Retinal pigment epithelial cell (primary cell): ENCODE results near the gene DGCR8.

Experiments used
- DNase-seq: peaks from one replicate; pipeline ENCODE4 v3.0.0-alpha.2; 2010; ENCODE audit warnings: low read depth
- H3K4me3 ChIP-seq: 2 replicates; pipeline ENCODE4 v1.5.1; 2011; ENCODE audit warnings: mild to moderate bottlenecking, low read length, control low read depth, moderate library complexity
- TF ChIP-seq, protein P1 (sequence below): conservative IDR thresholded peaks from 2 replicates; pipeline ENCODE4 v1.5.1; 2011; ENCODE audit warnings: low read depth, low read length, control low read depth, inconsistent platforms

DGCR8 gene

DNA sequence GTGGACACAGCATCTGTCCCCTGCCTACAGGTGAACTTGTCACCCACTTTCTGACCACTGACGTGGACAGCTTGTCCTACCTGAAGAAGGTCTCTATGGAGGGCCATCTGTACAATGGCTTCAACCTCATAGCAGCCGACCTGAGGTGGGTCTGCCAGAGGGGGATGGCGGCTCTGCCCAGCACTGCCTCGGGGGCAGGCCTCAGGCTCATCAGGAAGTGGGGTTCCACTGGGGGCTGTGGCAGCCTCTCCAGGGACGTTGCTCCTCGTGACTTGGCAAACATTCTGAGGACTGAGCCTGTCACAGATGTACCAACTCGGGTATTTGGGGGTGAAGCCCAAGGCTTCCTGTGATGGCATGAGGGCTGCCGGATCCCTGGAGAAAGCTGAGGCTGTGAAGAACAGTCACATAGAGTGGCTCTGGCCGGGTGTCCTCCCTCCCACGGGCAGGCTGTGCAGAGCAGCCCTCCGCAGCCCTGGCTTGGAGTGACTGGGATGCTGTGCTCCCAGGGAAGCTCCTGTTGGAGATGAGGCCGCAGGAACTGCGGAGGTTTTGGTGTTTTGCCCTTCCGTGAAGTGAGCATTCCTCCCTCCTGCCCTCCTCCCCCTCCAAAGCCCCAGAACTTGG, 26.5 kb upstream of the DGCR8 start:
- TF ChIP-seq, protein P1, sequence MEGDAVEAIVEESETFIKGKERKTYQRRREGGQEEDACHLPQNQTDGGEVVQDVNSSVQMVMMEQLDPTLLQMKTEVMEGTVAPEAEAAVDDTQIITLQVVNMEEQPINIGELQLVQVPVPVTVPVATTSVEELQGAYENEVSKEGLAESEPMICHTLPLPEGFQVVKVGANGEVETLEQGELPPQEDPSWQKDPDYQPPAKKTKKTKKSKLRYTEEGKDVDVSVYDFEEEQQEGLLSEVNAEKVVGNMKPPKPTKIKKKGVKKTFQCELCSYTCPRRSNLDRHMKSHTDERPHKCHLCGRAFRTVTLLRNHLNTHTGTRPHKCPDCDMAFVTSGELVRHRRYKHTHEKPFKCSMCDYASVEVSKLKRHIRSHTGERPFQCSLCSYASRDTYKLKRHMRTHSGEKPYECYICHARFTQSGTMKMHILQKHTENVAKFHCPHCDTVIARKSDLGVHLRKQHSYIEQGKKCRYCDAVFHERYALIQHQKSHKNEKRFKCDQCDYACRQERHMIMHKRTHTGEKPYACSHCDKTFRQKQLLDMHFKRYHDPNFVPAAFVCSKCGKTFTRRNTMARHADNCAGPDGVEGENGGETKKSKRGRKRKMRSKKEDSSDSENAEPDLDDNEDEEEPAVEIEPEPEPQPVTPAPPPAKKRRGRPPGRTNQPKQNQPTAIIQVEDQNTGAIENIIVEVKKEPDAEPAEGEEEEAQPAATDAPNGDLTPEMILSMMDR, result no peak
- H3K4me3 ChIP-seq, result no peak overlapping the region
- DNase-seq, result no peak

DNA sequence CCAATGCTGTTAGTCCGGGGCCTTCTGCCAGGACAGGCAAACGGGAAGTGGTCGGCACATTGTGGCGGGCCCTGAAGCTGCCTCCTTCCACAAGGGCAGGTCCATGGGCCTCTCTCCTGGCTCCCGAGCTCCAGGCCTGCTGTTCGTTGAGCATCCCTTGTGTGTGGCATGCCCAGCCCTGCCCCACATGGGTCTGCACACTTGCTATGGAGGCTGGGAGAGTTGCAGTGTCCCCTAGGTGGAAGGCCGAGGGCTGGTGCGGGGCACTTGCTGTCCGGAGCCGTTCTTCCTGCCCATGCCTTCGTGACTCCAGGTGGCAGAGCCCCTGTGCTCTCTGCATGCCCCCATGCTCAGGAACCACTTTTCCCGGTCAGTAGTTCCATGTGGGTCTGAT, 26.0 kb upstream of the DGCR8 start:
- TF ChIP-seq, protein P1, result no peak
- H3K4me3 ChIP-seq, result no peak overlapping the region
- DNase-seq, result no peak

DNA sequence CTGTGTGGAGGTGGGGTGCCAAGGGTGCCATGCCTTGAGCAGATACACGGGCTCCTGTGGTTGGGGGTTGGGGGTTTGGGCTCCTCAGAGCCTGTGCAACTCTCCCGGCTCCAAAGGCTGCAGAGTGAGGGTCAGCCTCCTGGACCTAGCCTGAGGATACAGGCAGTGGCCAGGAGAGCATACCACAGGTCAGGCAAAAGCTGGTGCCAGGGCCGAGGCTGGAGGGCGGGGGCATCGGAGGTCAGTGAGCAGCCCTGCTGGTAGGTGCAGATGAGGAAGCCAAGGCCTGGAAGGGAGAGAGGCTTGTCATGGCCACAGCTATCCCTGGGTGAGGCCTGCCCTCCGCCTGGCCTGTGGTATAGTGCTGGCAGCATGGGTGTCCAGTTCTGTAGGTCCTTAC, 25.6 kb upstream of the DGCR8 start:
- H3K4me3 ChIP-seq, result no peak overlapping the region
- no peak for DNase-seq
- TF ChIP-seq, protein P1, result no peak

DNA sequence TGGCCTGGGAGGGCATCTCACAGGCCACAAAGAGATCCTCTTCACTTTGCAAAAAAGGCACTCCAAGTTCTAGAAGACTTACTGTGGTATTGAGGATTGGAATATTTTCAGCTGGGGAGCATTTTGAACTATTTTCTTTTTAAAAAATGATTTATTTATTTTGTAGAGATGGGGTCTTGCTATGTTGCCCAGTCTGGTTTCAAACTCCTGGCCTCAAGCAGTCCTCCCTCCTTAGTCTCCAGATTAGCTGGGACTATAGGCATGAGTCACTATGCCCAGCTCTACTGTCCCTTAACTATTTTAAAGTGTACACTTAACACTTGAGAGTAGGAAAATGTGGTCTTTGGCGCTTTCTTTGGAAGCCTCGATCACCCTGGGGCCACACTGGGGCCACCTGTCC, 24.9 kb upstream of the DGCR8 start:
- no peak for DNase-seq
- no peak overlapping the region for H3K4me3 ChIP-seq
- TF ChIP-seq, protein P1, result no peak

DNA sequence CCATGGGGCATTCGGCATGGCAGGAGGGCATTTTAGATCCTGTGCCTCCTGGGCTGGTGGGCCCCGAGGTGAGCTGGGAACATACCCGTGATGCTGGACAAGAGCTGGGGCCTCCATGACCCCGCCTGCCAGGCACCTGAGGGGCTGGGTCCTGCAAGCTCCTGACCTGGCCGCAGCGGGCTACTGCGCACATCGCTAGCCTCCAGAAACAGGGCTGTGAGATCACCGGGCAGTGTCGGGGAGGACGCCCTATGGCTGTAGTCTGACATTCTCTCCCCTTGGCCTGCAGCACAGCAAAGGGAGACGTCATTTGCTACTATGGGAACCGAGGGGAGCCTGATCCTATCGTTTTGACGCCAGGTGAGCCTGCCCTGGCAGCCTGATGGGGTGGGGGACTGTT, 24.4 kb upstream of the DGCR8 start:
- TF ChIP-seq, protein P1, result no peak
- no peak overlapping the region for H3K4me3 ChIP-seq
- DNase-seq, result no peak

DNA sequence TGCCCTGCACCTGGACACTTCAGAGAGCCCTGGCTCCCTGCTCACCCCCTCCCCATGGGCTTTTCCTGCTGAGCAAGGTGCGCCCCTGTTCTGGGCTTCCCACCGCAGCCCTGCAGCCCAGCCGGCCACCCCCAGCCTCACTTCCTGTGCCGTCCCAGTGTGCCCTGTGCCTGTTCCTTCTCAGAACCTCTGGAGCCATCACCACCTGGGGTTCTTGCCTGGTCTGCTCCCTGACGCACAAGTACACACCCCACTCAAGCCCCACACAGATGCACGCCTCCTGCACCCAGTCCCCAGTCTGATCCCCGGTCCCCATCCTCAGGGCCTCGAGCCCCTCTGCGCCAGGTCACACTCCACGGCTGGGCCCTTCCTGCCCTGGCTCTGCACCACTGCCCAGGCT, 23.9 kb upstream of the DGCR8 start:
- TF ChIP-seq, protein P1, result no peak
- H3K4me3 ChIP-seq, result no peak overlapping the region
- no peak for DNase-seq

DNA sequence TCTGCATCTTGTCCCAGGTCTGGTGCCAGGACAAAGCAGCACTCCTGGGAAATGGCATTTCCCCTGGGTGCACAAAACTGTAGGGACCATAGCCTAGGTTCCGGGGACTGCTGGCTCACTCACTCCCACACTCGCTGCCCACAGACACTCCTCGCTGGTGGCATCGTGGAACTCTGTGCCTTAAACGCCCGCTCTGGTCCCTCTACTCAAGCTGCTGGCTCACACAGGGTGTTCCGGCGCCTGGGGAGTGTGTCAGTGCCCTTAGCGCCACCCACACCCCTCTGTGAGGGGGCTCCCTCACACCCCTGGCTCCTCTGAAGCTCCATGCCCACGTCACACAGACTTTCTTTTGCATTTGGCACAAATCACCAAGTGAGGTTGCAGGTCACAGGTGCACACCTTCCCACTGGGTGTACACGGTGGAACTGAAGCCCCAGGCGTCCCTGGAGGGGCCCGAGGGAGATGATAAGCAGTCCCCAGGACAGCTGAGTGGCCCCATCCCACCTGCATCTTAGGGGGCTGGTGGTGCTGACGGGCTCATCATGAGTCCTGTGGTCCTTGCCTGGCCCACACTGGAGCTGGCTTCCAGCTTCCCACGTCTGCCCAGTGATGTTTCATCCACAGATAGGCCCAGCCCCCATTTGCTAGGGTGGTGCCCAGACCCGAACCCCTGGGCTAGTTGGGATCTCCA, 23.2 kb upstream of the DGCR8 start:
- TF ChIP-seq, protein P1, result no peak
- no peak overlapping the region for H3K4me3 ChIP-seq
- DNase-seq, result no peak
